ENCODE measurements around the gene SLC12A9. TPM values are rescaled to one million over a fixed set of nuclear protein-coding genes. Genes with fewer than 3 reads are reported as not detected.

SLC12A9 gene
- total RNA-seq, 4 donors from 2014 or later, result 11.2 to 32.9 (median 20.2) TPM

- 24 to 26% methylated on average over 12 to 14 of the region's 16 CpGs for WGBS, 2 donors (ENCODE audit: low coverage in 1 of 2)
- no peaks in the 10 kb centered on the region for H3K27me3 ChIP-seq
- H3K4me3 ChIP-seq, result peak overlapping the region; percentile 53 to 80
- no peak for ATAC-seq
- H3K4me1 ChIP-seq, result peaks cover 0 to 51% (median 13%) of the 10 kb centered on the region in 3 donors
- H3K9me3 ChIP-seq, result no peaks in the 10 kb centered on the region
- H3K36me3 ChIP-seq, result peaks cover 0 to 39% of the 10 kb centered on the region in 2 donors
- peak overlapping the region in 3 of 4 donors; percentile 85 to 93 (median 87) for H3K27ac ChIP-seq
- TF ChIP-seq POLR2A (IDR thresholded peaks at IDR 0.05) (no peak), CTCF (IDR thresholded peaks at IDR 0.05) (no peak), POLR2AphosphoS5 (IDR thresholded peaks at IDR 0.05) (no peak), EP300 (IDR thresholded peaks at IDR 0.05) (no peak)
Observed at GRCh38 chr7:100825215-100825671, 27.3 kb upstream of the SLC12A9 start.

GRCh38 chr7:100825751-100826513 is 26.6 kb upstream of the SLC12A9 start:
- H3K4me3 ChIP-seq, result peak overlapping the region; percentile 53 to 80
- peaks cover 0 to 51% (median 13%) of the 10 kb centered on the region in 3 donors for H3K4me1 ChIP-seq
- WGBS, 2 donors (ENCODE audit: low coverage in 1 of 2), result 11 to 21% methylated on average over 7 to 16 of the region's 17 CpGs
- peak overlapping the region in 3 of 4 donors; percentile 85 to 93 (median 87) for H3K27ac ChIP-seq
- TF ChIP-seq POLR2AphosphoS5 (IDR thresholded peaks at IDR 0.05) (no peak), CTCF (IDR thresholded peaks at IDR 0.05) (peak in 1 of 4 experiments; percentile 8), POLR2A (IDR thresholded peaks at IDR 0.05) (no peak)
- no peaks in the 10 kb centered on the region for H3K27me3 ChIP-seq
- H3K36me3 ChIP-seq, result peaks cover 0 to 32% of the 10 kb centered on the region in 2 donors
- H3K9me3 ChIP-seq, result no peaks in the 10 kb centered on the region
- no peak for ATAC-seq

DNA sequence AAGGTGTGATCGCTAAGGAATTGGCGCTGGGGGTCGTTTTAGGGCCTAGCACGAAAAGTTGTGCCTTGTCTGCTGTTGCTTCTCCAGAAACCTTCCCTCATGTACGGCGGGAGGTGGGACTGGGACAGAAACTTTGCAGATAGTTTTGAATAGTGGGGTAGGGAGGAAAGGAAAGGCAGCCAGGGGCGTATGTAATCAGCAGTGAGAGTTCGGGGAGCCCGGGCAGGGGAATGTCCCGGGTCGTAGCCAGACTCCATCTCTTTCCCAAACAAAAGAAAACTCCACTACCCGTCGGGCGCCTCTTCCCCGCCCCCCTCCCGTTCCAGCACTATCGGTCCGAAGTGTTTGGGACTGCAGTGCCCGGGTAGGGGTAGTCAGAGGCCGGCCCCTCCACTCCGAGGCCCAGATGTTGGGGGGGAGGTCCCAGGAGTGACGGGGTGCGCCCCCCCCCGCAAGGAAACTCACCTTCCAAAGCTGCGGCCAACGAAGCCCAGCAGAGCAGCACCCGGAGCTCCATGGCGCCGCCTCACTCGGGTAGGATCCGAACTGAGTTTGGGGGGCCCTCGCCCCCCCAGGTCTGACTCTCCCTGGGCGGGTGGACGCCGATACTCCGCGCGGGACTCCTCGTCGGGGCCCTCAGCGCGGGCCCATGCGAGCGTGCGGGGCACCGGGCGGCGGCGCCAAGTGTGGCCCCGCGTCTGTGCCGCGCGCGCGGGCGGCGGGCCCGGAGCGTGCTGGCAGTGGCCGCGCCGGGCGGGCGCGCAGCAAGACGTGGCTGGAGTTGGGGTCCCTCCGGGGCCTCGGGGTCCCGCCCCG is 25.8 kb upstream of the SLC12A9 start:
- H3K9me3 ChIP-seq, result no peaks in the 10 kb centered on the region
- peak overlapping the region; percentile 53 to 80 for H3K4me3 ChIP-seq
- peaks cover 0 to 51% (median 13%) of the 10 kb centered on the region in 3 donors for H3K4me1 ChIP-seq
- WGBS, 2 donors (ENCODE audit: low coverage in 1 of 2), result 1 to 3% methylated on average over 10 of the region's 71 CpGs
- TF ChIP-seq EP300 (IDR thresholded peaks at IDR 0.05), result no peak
- TF ChIP-seq POLR2A (IDR thresholded peaks at IDR 0.05), result no peak
- H3K27ac ChIP-seq, result peak overlapping the region; percentile 34 to 93 (median 86)
- ATAC-seq, result peak; percentile 39
- H3K27me3 ChIP-seq, result no peaks in the 10 kb centered on the region
- peaks cover 0 to 25% of the 10 kb centered on the region in 2 donors for H3K36me3 ChIP-seq

DNA sequence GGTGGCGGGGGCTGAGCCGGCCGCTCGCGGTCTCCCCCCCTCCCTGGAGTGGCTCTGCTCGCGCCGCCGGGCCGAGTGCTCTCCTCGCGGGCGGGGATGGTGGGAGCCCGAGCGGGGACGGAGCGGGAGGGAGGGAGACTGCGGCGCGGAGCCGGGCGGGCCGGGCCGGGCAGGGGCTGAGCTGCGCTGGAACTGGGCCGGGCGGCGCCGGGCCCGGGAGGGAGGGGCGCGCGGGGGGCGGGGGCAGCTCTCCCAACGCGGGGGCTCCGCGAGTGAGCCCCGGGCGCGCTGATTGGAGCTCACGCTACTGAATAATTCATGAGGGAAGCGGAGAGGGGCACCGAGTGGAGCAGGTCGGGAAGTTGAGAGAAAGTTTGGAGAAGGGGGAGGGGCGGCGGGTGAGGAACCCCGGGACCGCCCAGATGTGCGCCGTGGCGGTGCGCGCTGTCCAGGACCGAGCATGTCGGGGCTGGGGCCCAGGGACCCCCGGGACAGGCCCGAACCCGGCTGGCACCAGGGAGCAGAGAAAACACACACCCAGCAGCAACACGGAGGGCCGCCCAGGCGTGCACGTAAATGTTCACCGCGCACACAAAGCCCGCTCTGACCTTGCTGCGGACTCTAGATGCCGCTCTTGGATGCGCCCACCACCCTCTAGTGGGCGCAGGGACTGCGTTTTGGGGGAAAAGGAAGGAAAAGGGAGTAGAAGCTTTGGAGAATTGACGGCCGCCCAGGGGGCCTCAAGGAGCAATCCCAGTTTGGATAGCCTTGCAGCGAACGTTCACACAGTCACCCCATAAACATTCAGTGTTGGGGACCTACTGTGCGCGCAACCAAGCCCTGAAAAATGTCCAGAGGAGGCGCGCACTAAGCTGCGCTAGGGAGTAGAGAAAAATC is 24.9 kb upstream of the SLC12A9 start, which contains the start of gene EPHB4:
EPHB4 (minus strand) TSS at position 194 of the 897 bp plus-strand sequence. CDS start 493 bp downstream, outside the sequence.
- H3K27ac ChIP-seq, result peak within 1 kb of the TSS; percentile 34 to 93 (median 86)
- 0 to 2% methylated on average over 7 to 19 of the region's 80 CpGs for WGBS, 2 donors (ENCODE audit: low coverage in 1 of 2)
- peaks cover 0 to 16% of the 10 kb centered on the region in 2 donors for H3K36me3 ChIP-seq
- no peaks in the 10 kb centered on the region for H3K9me3 ChIP-seq
- peaks cover 0 to 51% (median 13%) of the 10 kb centered on the region in 3 donors for H3K4me1 ChIP-seq
- H3K4me3 ChIP-seq, result peak within 1 kb of the TSS; percentile 53 to 80
- TF ChIP-seq EP300 (IDR thresholded peaks at IDR 0.05) (no peak), POLR2A (IDR thresholded peaks at IDR 0.05) (peak in 1 of 2 donors; percentile 24), POLR2AphosphoS5 (IDR thresholded peaks at IDR 0.05) (no peak), CTCF (IDR thresholded peaks at IDR 0.05) (peak in 2 of 4 experiments; percentile 6 to 43)
- H3K27me3 ChIP-seq, result no peaks in the 10 kb centered on the region
- peak; percentile 85 for ATAC-seq
